Neural progenitor cell (in vitro differentiated cells): ENCODE measurements around the gene FMO2. TPM values are rescaled to one million over a fixed set of nuclear protein-coding genes. Genes with fewer than 3 reads are reported as not detected.

Source experiments
- DNase-seq: peaks from one replicate; pipeline ENCODE4 v3.0.0-alpha.2; 2016; ENCODE audit warnings: low spot score
- H2AFZ ChIP-seq: fragments of 200-600 bp; sonication (generic); replicated peaks from 2 replicates; pipeline ENCODE4 v1.6.1; 2016; ENCODE audit warnings: antibody characterized with exemption
- H3F3A ChIP-seq: fragments of 200-600 bp; sonication (generic); 2 replicates; pipeline ENCODE4 v1.6.1; 2016; ENCODE audit warnings: antibody characterized with exemption, low read depth
- H3K27ac ChIP-seq: fragments of 200-600 bp; sonication (generic); 2 replicates; pipeline ENCODE4 v1.5.1; 2016; ENCODE audit warnings: mild to moderate bottlenecking
- H3K27me3 ChIP-seq: fragments of 200-600 bp; sonication (generic); 2 replicates; pipeline ENCODE4 v1.6.1; 2016; ENCODE audit warnings: mild to moderate bottlenecking, moderate library complexity
- H3K36me3 ChIP-seq: fragments of 200-600 bp; sonication (generic); 2 replicates; pipeline ENCODE4 v1.5.1; 2016
- H3K4me1 ChIP-seq: fragments of 200-600 bp; sonication (generic); 2 replicates; pipeline ENCODE4 v1.6.1; 2016; ENCODE audit warnings: mixed run types
- H3K4me2 ChIP-seq: fragments of 200-600 bp; sonication (generic); 2 replicates; pipeline ENCODE4 v1.6.1; 2016
- H3K4me3 ChIP-seq: fragments of 200-600 bp; sonication (generic); 2 replicates; pipeline ENCODE4 v1.5.1; 2016
- H3K79me2 ChIP-seq: fragments of 200-600 bp; sonication (generic); 2 replicates; pipeline ENCODE4 v1.6.1; 2016; ENCODE audit warnings: low read depth
- H3K9ac ChIP-seq: fragments of 200-600 bp; sonication (generic); 2 replicates; pipeline ENCODE4 v1.6.1; 2016
- H3K9me3 ChIP-seq: fragments of 200-600 bp; sonication (generic); 2 replicates; pipeline ENCODE4 v1.5.1; 2016; ENCODE audit warnings: low read depth
- H4K20me1 ChIP-seq: fragments of 200-600 bp; sonication (generic); 2 replicates; pipeline ENCODE4 v1.6.1; 2016; ENCODE audit warnings: low read depth
- H3K27ac Mint-ChIP-seq: 3 replicates; pipeline ENCODE4 v1.8.0; 2021; ENCODE audit warnings: mixed read lengths
- H3K27me3 Mint-ChIP-seq: 2 replicates; pipeline ENCODE4 v1.8.0; 2022; ENCODE audit warnings: low read depth, mild to moderate bottlenecking, inconsistent platforms, moderate library complexity, mixed read lengths; ENCODE audit not compliant: insufficient read depth
- H3K36me3 Mint-ChIP-seq: 3 replicates; pipeline ENCODE4 v1.8.0; 2021; ENCODE audit warnings: mixed read lengths
- H3K4me1 Mint-ChIP-seq: 3 replicates; pipeline ENCODE4 v1.8.0; 2021; ENCODE audit warnings: mixed read lengths
- H3K4me3 Mint-ChIP-seq: 3 replicates; pipeline ENCODE4 v1.8.0; 2021; ENCODE audit warnings: mild to moderate bottlenecking, moderate library complexity, mixed read lengths
- H3K9me3 Mint-ChIP-seq: 3 replicates; pipeline ENCODE4 v1.8.0; 2020; ENCODE audit warnings: mixed read lengths
- CTCF ChIP-seq: fragments of 200-600 bp; sonication (generic); IDR thresholded peaks from 2 replicates; pipeline ENCODE4 v1.5.1; 2017; ENCODE audit warnings: antibody characterized with exemption, mild to moderate bottlenecking
- EZH2 ChIP-seq: fragments of 200-600 bp; sonication (generic); IDR thresholded peaks from 2 replicates; pipeline ENCODE4 v1.6.1; 2017; ENCODE audit warnings: antibody characterized with exemption, mild to moderate bottlenecking, moderate library complexity
- EZH2phosphoT487 ChIP-seq: fragments of 200-600 bp; sonication (generic); IDR thresholded peaks from 2 replicates; pipeline ENCODE4 v1.6.1; 2017; ENCODE audit warnings: antibody characterized with exemption
- total RNA-seq: library from RNA; depleted of rRNA; stranded (reverse); fragments of >200 nt; gene quantifications from 2 replicates; pipeline ENCODE4 v1.2.3, GENCODE V29; 2015; ENCODE audit warnings: low replicate concordance

FMO2 gene
- total RNA-seq, 1 donor from 2014 or later: 0.47 TPM

GRCh38 chr1:171191992-171192391 is 6.9 kb downstream of the FMO2 start:
- no peaks in the 10 kb centered on the region for H3K27me3 Mint-ChIP-seq
- Histone ChIP-seq H2AFZ (no peak overlapping the region), H3K9me3 (no peaks in the 10 kb centered on the region), H3K27me3 (no peaks in the 10 kb centered on the region), H3K4me3 (no peak overlapping the region), H4K20me1 (no peaks in the 10 kb centered on the region), H3K4me1 (no peaks in the 10 kb centered on the region), H3K36me3 (no peaks in the 10 kb centered on the region), H3K79me2 (no peaks in the 10 kb centered on the region), H3K4me2 (no peak overlapping the region), H3K27ac (no peak overlapping the region), H3F3A (no peaks in the 10 kb centered on the region), H3K9ac (no peak overlapping the region)
- no peak for TF ChIP-seq CTCF
- H3K27ac Mint-ChIP-seq: no peak overlapping the region
- no peaks in the 10 kb centered on the region for H3K36me3 Mint-ChIP-seq
- H3K9me3 Mint-ChIP-seq: no peaks in the 10 kb centered on the region
- no peaks in the 10 kb centered on the region for H3K4me1 Mint-ChIP-seq
- no peak overlapping the region for H3K4me3 Mint-ChIP-seq
- no peak for DNase-seq

GRCh38 chr1:171195767-171196166 is 10.7 kb downstream of the FMO2 start:
- no peaks in the 10 kb centered on the region for H3K9me3 ChIP-seq
- H3K4me3 Mint-ChIP-seq: no peak overlapping the region
- no peaks in the 10 kb centered on the region for H3K9me3 Mint-ChIP-seq
- H3K4me2 ChIP-seq: no peak overlapping the region
- H3K27ac ChIP-seq: no peak overlapping the region
- no peak overlapping the region for H3K27ac Mint-ChIP-seq
- no peak overlapping the region for H3K4me3 ChIP-seq
- no peaks in the 10 kb centered on the region for H3F3A ChIP-seq
- DNase-seq: no peak
- no peaks in the 10 kb centered on the region for H4K20me1 ChIP-seq
- TF ChIP-seq CTCF (no peak), EZH2 (no peak), EZH2phosphoT487 (no peak)
- H3K4me1 ChIP-seq: no peaks in the 10 kb centered on the region
- no peak overlapping the region for H3K9ac ChIP-seq
- H3K79me2 ChIP-seq: no peaks in the 10 kb centered on the region
- H3K27me3 Mint-ChIP-seq: no peaks in the 10 kb centered on the region
- H3K4me1 Mint-ChIP-seq: no peaks in the 10 kb centered on the region
- no peak overlapping the region for H2AFZ ChIP-seq
- no peaks in the 10 kb centered on the region for H3K27me3 ChIP-seq
- H3K36me3 ChIP-seq: no peaks in the 10 kb centered on the region
- no peaks in the 10 kb centered on the region for H3K36me3 Mint-ChIP-seq

GRCh38 chr1:171196351-171196750 is 11.3 kb downstream of the FMO2 start:
- H3K4me1 Mint-ChIP-seq: no peaks in the 10 kb centered on the region
- Histone ChIP-seq H4K20me1 (no peaks in the 10 kb centered on the region), H3K9ac (no peak overlapping the region), H3K4me3 (no peak overlapping the region), H2AFZ (no peak overlapping the region), H3K4me2 (no peak overlapping the region), H3K36me3 (no peaks in the 10 kb centered on the region), H3K79me2 (no peaks in the 10 kb centered on the region), H3K4me1 (no peaks in the 10 kb centered on the region), H3F3A (no peaks in the 10 kb centered on the region), H3K27ac (no peak overlapping the region), H3K27me3 (no peaks in the 10 kb centered on the region), H3K9me3 (no peaks in the 10 kb centered on the region)
- no peaks in the 10 kb centered on the region for H3K27me3 Mint-ChIP-seq
- no peaks in the 10 kb centered on the region for H3K9me3 Mint-ChIP-seq
- H3K4me3 Mint-ChIP-seq: no peak overlapping the region
- DNase-seq: no peak
- TF ChIP-seq EZH2phosphoT487 (no peak), EZH2 (no peak), CTCF (no peak)
- H3K27ac Mint-ChIP-seq: no peak overlapping the region
- no peaks in the 10 kb centered on the region for H3K36me3 Mint-ChIP-seq

- no peak for DNase-seq
- H3K4me2 ChIP-seq: no peak overlapping the region
Measured at GRCh38 chr1:171198081-171198480, 13.0 kb downstream of the FMO2 start.

More at GRCh38 chr1:171198081-171198480, 13.0 kb downstream of the FMO2 start:
- TF ChIP-seq EZH2phosphoT487 (no peak), CTCF (no peak), EZH2 (no peak)
- Mint-ChIP-seq H3K27ac (no peak overlapping the region), H3K9me3 (no peaks in the 10 kb centered on the region), H3K36me3 (no peaks in the 10 kb centered on the region), H3K4me3 (no peak overlapping the region), H3K4me1 (peaks cover 1% of the 10 kb centered on the region), H3K27me3 (no peaks in the 10 kb centered on the region)
- Histone ChIP-seq H3K9ac (no peak overlapping the region), H2AFZ (no peak overlapping the region), H4K20me1 (no peaks in the 10 kb centered on the region), H3K9me3 (no peaks in the 10 kb centered on the region), H3K27ac (no peak overlapping the region), H3K36me3 (no peaks in the 10 kb centered on the region), H3F3A (no peaks in the 10 kb centered on the region), H3K4me3 (no peak overlapping the region), H3K27me3 (no peaks in the 10 kb centered on the region), H3K4me1 (no peaks in the 10 kb centered on the region), H3K79me2 (no peaks in the 10 kb centered on the region)
